Endothelial cell of umbilical vein (primary cell): ENCODE results near the gene C14orf132.

Experiments used
- FOS ChIP-seq: IDR thresholded peaks from 2 replicates; pipeline ENCODE4 v1.6.1; 2011; ENCODE audit warnings: mild to moderate bottlenecking, low read length, moderate library complexity, borderline replicate concordance; ENCODE audit not compliant: insufficient read depth
- POLR2A ChIP-seq: IDR thresholded peaks from 2 replicates; pipeline ENCODE4 v1.6.1; 2012; ENCODE audit warnings: low read depth, mild to moderate bottlenecking, control low read depth, low read length
- POLR2AphosphoS5 ChIP-seq: IDR thresholded peaks from 2 replicates; pipeline ENCODE4 v1.6.1; 2012; ENCODE audit warnings: low read depth, mild to moderate bottlenecking, control low read depth, low read length, moderate library complexity; ENCODE audit not compliant: insufficient read depth
- TF ChIP-seq, protein P1 (sequence below): IDR thresholded peaks from 2 replicates; pipeline ENCODE4 v1.6.1; 2011; ENCODE audit not compliant: insufficient read depth, insufficient read length
- TF ChIP-seq, protein P2 (sequence below), 2 donors: IDR thresholded peaks; 1 replicate in 1 of 2; 2 replicates in 1 of 2; pipeline ENCODE4 v1.5.1; 2011; ENCODE audit warnings: low read length in 2 of 2, mild to moderate bottlenecking in 2 of 2, moderate library complexity in 2 of 2, control low read depth in 1 of 2, inconsistent platforms in 1 of 2, low read depth in 1 of 2; ENCODE audit not compliant: insufficient read depth in 1 of 2; ENCODE audit errors: extremely low read depth in 1 of 2

DNA sequence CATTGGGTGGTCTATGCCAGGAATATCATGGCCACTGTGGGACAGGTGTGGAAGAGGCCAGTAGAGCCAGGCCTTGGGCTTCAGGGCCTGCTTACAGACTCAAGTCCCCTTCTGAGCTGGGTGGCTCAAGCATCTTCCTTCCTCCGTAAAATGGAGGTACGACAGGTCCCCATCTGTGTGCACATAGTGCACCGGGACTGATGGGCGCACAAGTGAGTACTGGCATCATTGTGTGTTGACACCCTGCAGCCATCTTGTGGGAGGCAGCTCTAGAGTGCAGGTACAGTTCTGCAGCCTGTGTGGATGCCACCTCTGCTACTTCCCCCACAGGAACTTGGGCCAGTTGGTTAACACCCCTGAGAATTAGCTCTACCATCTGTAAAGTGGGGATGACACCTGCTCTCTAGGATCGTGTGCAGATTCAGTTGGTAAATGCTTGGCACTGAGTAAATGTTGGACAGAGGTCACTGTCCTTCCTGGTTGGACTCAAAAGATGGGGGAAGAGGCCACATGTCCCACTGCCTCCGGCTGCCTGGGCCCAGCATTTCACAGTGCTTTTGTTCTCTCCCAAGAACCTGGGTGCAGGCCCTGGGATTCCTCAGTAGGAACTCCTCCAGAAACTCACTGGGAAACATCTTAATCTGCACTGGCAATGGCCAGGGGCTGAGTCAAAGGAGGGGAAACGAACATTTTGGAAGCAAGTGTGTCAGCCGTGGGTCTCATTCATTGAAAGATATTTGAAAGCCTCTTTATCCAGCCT, 70.6 kb downstream of the C14orf132 start:
- no peak for TF ChIP-seq FOS
- TF ChIP-seq, protein P1, sequence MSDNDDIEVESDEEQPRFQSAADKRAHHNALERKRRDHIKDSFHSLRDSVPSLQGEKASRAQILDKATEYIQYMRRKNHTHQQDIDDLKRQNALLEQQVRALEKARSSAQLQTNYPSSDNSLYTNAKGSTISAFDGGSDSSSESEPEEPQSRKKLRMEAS = no peak
- TF ChIP-seq, protein P2, sequence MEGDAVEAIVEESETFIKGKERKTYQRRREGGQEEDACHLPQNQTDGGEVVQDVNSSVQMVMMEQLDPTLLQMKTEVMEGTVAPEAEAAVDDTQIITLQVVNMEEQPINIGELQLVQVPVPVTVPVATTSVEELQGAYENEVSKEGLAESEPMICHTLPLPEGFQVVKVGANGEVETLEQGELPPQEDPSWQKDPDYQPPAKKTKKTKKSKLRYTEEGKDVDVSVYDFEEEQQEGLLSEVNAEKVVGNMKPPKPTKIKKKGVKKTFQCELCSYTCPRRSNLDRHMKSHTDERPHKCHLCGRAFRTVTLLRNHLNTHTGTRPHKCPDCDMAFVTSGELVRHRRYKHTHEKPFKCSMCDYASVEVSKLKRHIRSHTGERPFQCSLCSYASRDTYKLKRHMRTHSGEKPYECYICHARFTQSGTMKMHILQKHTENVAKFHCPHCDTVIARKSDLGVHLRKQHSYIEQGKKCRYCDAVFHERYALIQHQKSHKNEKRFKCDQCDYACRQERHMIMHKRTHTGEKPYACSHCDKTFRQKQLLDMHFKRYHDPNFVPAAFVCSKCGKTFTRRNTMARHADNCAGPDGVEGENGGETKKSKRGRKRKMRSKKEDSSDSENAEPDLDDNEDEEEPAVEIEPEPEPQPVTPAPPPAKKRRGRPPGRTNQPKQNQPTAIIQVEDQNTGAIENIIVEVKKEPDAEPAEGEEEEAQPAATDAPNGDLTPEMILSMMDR (IDR thresholded peaks at IDR 0.05; ENCODE audit: extremely low read depth in 1 of 2, insufficient read depth in 1 of 2, low read depth in 1 of 2, low read length in 2 of 2) = no peak
- no peak for TF ChIP-seq POLR2A
- TF ChIP-seq POLR2AphosphoS5 = no peak
